ENCODE results near the gene TUSC2.

TUSC2 gene

DNA sequence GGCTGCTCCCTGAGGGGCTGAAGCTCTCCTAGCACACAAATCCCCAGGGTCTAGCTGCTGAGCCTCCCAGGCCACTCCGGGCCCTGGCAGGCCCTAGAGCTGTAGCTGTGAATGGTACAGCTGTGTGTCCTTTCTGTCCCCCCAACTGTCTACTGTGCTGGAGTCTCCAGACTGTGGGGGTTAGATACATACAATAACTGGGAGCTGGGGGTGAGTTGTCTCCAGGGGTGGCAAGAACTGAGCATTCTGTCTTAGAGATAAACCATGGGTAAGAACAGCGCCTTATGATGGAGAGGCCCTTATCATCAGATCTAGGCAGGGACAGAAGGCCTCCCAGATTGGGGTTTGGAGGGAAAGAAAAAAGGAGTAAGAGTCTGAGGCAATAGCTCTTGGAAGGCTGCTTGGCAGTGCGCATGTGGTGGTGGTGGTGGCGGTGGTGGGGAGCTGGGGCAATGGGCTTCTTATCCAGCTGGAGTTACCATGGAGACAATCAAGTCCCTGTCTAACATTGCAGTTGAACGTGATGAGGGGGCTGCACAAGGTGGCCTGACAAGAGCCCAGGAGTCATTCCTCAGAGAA, 26.3 kb upstream of the TUSC2 start:
- DNase-seq (ENCODE audit: low spot score): no peak

- no peak for DNase-seq (ENCODE audit: low spot score)
These were observed 25.4 kb upstream of the TUSC2 start for GRCh38 chr3:50353245-50354004.

- DNase-seq (ENCODE audit: low spot score): no peak
These were observed 24.8 kb upstream of the TUSC2 start for GRCh38 chr3:50352781-50353180.

- no peak for DNase-seq (ENCODE audit: low spot score)
These were observed 23.3 kb upstream of the TUSC2 start for GRCh38 chr3:50351323-50351697.

DNA sequence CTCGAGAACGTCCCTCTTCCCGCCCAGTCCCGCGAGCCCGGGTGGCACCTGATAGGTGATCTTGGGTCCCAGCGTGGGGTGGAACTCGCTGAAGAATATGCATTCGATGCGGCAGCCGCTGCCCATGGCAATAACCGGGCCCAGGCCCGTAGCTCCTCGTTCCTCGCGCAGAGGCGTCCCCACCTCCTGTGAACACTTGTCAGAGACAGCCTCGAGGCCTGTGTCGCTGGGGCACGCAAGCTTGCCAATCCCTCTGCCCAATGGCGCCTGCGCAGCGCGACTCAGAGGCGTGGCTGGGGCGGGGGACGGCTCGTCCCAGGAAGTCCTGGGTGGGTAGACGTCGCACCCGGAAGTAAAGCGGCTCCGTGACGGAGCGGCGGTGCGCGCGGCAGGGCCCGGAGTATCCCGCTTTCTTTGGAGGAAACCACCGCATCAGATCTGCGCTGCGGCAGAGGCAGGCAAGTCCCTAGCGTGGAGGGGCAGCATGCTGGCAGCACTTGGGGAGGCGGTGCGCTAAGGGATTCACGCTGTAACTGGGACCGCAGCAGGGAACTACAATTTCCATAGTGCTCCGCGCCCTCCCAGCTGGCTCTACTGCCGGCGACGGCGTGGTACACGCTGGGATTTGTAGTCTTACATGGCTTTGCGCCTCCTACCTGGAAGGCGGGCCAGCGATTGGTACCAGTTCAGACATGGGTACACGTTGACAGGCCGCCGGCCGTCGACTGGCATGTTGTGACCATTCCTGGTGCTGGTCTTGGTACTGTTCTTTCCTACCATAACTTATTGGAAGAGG, 22.7 kb upstream of the TUSC2 start, which contains the start of the genes CYB561D2 and NPRL2:
CYB561D2 (plus strand) TSS at position 336 of the 796 bp plus-strand sequence. CDS start 572 bp downstream, outside the sequence.
NPRL2 (minus strand) TSS at position 249 of the 796 bp plus-strand sequence; CDS start at position 126, 123 bp downstream.
- DNase-seq (ENCODE audit: low spot score): peak; percentile 97

- no peak for DNase-seq (ENCODE audit: low spot score)
These were observed 22.1 kb upstream of the TUSC2 start for GRCh38 chr3:50350213-50350526.

DNA sequence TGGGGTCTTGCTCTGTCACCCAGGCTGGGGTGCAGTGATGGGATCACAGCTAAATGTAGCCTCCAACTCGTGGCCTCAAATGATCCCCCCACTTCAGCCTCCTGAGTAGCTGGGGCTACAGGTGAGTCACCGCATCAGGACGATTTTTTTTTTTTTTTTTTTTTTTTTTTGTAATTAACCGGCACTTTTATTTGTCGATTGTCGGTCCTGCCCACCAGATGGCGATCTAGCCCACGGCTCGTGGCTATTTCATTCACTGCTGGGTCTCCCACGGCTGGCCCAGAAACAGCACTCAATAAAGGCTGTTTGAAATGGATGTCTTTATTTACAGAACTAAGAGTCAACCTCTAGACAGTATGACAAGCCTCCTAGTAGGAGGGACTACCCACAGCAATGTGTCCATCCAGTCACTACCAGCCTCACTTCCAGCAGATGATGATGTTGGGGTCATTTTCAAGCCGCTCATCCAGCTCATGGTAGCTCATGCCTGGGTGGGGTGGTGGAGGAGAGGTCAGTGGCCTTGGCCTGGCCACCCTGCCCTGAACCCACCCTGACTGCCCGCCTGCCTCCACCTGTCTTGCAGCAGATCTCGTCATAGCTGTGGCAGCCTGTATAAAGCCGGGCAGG, 19.3 kb upstream of the TUSC2 start:
- peak; percentile 75 for DNase-seq (ENCODE audit: low spot score)

- peak; percentile 90 for DNase-seq (ENCODE audit: low spot score)
These were observed 17.7 kb upstream of the TUSC2 start, which contains the start of gene ZMYND10 for GRCh38 chr3:50345586-50346234. TSS of gene ZMYND10 (minus strand) at chr3:50345732. CDS start at chr3:50345579, 153 bp downstream.

- no peak for DNase-seq (ENCODE audit: low spot score)
These were observed 17.0 kb upstream of the TUSC2 start for GRCh38 chr3:50345008-50345407.

- DNase-seq (ENCODE audit: low spot score): no peak
These were observed 15.0 kb upstream of the TUSC2 start for GRCh38 chr3:50342813-50343633.

GRCh38 chr3:50341996-50342650, 14.1 kb upstream of the TUSC2 start:
- no peak for DNase-seq (ENCODE audit: low spot score)

DNA sequence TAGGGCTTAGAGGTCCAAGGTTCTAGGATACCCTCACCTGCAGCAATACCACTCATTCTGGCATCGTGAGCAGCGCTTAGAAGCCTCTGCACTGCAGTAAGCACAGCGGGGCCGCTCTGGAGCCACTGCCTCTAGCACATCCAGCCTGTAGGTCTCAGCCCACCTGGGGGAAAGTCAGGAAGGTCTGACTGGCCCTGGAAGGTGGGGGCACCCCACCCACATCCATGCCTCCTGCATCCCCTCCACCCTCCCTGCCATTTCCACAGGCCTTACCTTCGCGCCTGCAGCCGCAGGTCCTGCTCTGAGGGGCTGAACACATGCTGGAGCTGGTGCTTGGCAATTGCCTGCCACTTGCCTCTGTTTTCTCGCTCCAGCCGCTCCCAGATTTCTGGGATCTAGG, 13.5 kb upstream of the TUSC2 start:
- DNase-seq (ENCODE audit: low spot score): no peak

GRCh38 chr3:50340448-50341329, 12.7 kb upstream of the TUSC2 start, which contains the start of gene RASSF1:
TSS of gene RASSF1 (minus strand) at chr3:50340836. CDS start at chr3:50340805, 31 bp downstream.
- DNase-seq (ENCODE audit: low spot score): peak; percentile 69

DNA sequence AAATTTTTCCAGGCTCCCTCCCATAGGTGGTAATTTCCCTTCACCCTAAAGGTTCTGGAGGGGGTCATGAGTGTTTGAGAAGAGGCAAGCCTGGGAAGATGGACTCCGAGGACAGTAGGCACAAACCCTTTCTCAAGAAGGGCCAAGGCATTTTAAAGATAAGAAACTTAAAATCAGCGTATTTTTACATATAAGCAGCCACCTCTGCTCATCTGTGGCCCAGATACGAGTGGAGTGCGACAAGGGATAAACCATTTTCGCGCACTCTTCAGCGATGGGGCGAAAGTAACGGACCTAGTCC, 12.1 kb upstream of the TUSC2 start:
- no peak for DNase-seq (ENCODE audit: low spot score)

DNA sequence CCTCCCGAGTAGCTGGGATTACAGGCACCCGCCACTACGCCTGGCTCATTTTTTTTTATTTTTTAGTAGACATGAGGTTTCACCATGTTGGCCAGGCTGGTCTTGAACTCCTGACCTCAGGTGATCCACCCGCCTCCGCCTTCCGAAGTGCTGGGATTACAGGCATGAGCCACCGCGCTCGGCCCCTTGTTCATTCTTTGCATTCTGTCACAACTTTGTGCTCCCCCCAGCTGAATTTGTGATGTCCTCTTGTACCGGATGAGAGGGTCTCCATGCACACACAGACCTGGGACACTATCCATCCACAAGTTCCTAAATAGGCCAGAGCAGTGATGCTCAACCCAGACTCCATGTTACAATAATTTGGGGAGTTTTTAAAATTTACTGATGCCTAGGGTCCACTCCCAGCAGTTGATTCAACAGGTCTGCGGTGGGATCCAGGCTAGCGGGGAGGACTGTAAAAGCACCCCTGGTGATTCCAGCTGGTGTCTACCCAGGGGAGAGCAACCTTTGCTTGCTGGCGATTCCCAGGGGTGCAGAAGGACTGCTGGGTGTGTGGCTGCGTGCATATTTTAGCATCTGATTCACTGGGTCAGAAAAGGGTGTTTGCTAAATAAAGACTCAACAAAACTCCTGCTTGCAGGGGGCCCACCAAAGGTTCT, 11.6 kb upstream of the TUSC2 start:
- DNase-seq (ENCODE audit: low spot score): peak; percentile 53

DNA sequence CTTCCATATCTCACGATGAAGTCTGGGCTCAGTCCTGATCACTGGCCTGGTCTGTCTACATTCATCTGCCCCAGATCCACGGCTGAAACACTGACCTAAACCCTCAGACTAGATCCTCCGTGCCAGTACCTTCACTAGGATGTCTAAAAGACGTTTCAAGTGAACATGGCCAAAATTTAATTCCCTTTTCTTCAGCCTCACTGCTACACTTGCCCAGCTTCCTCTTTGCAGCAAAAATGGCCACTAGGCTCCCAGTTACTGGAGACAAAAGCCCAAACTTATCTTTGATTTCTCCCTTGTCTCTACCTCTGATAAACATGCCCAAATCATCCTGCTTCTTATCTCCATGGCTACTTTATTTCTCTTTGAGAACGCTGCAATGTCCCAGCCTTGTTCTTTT, 10.9 kb upstream of the TUSC2 start:
- DNase-seq (ENCODE audit: low spot score): no peak

DNA sequence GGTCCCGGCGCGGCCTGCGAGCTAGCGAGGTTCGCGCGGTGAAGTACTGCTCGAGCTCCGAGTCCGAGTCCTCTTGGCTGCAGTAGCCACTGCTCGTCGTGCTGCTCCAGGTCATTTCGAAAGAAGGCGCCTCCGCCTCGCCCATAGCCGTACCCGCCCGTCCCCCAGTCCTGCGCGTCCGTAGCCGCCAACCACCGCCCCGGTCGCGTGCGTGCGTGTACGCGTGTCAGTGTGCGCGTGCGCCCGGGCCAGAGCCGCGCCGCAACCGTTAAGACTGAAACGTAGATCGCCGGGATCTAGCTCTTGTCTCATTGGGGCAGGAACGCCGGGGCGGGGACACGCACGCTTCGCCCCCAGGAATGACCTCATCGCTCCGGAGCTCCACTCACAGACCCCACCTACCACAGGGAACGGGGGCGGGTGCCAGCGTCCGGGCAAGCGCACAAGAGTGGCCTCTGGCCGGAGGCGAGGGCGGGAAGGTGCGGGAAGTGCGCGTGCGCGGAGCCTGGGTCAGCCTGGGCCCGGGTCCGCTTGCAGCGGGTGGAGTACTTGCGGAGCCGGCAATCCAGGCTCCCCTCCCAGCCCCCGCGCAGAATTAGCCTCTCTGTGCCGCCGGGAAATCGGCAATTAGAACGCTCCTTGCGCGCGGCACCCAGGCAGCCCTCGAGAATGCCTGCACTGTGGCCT, 9.3 kb upstream of the TUSC2 start:
- DNase-seq (ENCODE audit: low spot score): peak; percentile 96

- peak; percentile 73 for DNase-seq (ENCODE audit: low spot score)
These were observed 8.6 kb upstream of the TUSC2 start for GRCh38 chr3:50336452-50337174.
